ENCODE results near the gene GAR1.

GRCh38 chr4:109810552-109811387, 4.8 kb upstream of the GAR1 start:
- TF ChIP-seq CTCF (IDR thresholded peaks at IDR 0.05) (no peak), POLR2A (IDR thresholded peaks at IDR 0.05) (no peak)
